Naive thymus-derived CD8-positive, alpha-beta T cell (primary cell): Measurements from ENCODE around the gene CDH16. TPM values are rescaled to one million over a fixed set of nuclear protein-coding genes. Genes with fewer than 3 reads are reported as not detected.

Experiments
- ATAC-seq, 2 donors: fragments of 150-1000 bp; cut with Tn5 transposase in 1 of 2; sonication (Bioruptor Pico), chemical (Tn5 transposase) in 1 of 2; 1 replicate in 1 of 2; 2 replicates in 1 of 2; pipeline ENCODE4 v1.10.0; 2021; ENCODE audit warnings: mild to moderate bottlenecking in 2 of 2, moderate library complexity in 2 of 2
- POLR2A ChIA-PET: fragments of 350-600 bp; sonication (Branson Sonifier 250); formaldehyde crosslinking; loops from one replicate; lab custom pipeline; 2021; ENCODE audit warnings: antibody characterized with exemption; lab: Charles Lee
- DNase-seq, 10 donors: peaks; one replicate each; pipeline versions ENCODE4 v3.0.0 to v3.0.0-alpha.2; 2020 to 2022
- H3K27ac Mint-ChIP-seq, 10 donors: one replicate each; pipeline ENCODE4 v1.8.0; 2020 to 2022; ENCODE audit warnings: mild to moderate bottlenecking in 10 of 10, mixed read lengths in 10 of 10, moderate library complexity in 4 of 10, inconsistent platforms in 1 of 10
- H3K27me3 Mint-ChIP-seq, 5 donors: one replicate each; pipeline ENCODE4 v1.8.0; 2021 to 2022; ENCODE audit warnings: mixed read lengths in 5 of 5
- H3K36me3 Mint-ChIP-seq, 3 donors: one replicate each; pipeline ENCODE4 v1.8.0; 2020 to 2022; ENCODE audit warnings: mixed read lengths in 3 of 3, mild to moderate bottlenecking in 2 of 3, inconsistent platforms in 1 of 3
- H3K4me1 Mint-ChIP-seq, 4 donors: one replicate each; pipeline ENCODE4 v1.8.0; 2021 to 2022; ENCODE audit warnings: mixed read lengths in 4 of 4
- H3K4me3 Mint-ChIP-seq, 10 donors: one replicate each; pipeline ENCODE4 v1.8.0; 2020 to 2022; ENCODE audit warnings: mild to moderate bottlenecking in 10 of 10, mixed read lengths in 10 of 10, moderate library complexity in 6 of 10, inconsistent platforms in 1 of 10
- H3K9me3 Mint-ChIP-seq, 9 donors: one replicate each; pipeline ENCODE4 v1.8.0; 2020 to 2022; ENCODE audit warnings: mixed read lengths in 9 of 9, mild to moderate bottlenecking in 3 of 9, inconsistent platforms in 1 of 9, moderate library complexity in 1 of 9
- polyA plus RNA-seq, 3 donors: library from polyadenylated mRNA; unstranded; fragments of 300-500 nt; fragmentation: Illumina TruSeq; gene quantifications; one replicate each; pipeline ENCODE4 v1.2.3, GENCODE V29; 2021
- total RNA-seq, 8 experiments: library from RNA in 2 of 8; stranded (reverse) in 2 of 8; gene quantifications; one replicate each; pipeline ENCODE4 v1.2.3 and lab custom pipeline; 2021 to 2026

CDH16 gene
- total and polyA plus RNA-seq, 5 experiments from 2014 or later, result not detected

DNA sequence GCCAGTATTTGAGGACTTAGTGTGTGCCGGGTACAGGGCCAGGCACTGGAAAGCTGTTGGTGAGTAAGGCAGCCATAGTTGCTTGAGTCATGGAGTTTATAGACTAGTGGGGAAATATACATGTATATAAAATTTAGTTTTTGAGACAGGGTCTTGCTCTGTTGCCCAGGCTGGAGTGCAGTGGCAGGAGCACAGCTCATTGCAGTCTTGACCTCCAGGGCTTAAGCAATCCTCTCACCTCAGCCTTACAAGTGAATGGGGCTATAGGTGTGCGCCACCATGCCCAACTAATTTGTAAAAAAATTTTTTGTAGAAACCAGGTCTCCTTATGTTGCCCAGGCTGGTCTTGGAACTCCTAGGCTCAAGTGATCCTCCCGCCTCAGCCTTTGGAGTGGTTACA, 36.0 kb downstream of the CDH16 start:
- Mint-ChIP-seq H3K4me1 (peaks cover 20 to 36% (median 31%) of the 10 kb centered on the region in 4 donors), H3K27ac (no peak overlapping the region), H3K27me3 (no peaks in the 10 kb centered on the region), H3K9me3 (no peaks in the 10 kb centered on the region), H3K4me3 (peak overlapping the region in 3 of 10 donors; percentile 8 to 39 (median 28)), H3K36me3 (peaks cover 0 to 37% (median 2%) of the 10 kb centered on the region in 3 donors)
- POLR2A ChIA-PET, result interaction anchor here (0.8 kb wide), 1 partner anchor 10 kb away, joined by 5 read pairs; no protein-coding TSS in a partner anchor
- ATAC-seq (no peak), DNase-seq (no peak)

DNA sequence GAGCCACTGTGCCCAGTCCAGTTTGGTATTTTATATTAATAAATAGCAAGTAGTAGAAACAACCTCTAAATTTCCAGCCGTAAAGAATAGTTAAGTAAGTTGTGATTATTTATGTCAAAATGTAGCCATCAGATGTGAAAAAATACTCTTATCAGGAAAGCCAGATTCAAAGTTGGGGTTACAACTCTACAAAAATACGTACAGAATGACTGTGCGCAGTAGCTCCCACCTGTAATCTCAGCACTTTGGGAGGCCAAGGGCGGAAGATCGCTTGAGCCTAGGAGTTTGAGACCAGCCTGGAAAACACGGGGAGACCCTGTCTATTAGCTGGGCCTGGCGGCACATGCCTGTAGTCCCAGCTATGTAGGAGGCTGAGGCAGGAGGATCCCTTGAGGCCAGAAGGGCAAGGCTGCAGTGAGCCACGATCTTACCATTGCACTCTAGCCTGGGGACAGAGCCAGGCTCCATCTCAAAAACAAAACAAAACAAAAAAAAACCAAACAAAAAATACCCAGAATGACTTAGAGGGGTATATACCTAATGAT, 36.6 kb downstream of the CDH16 start:
- H3K9me3 Mint-ChIP-seq, result no peaks in the 10 kb centered on the region
- ATAC-seq (no peak), DNase-seq (no peak)
- H3K36me3 Mint-ChIP-seq, result peaks cover 0 to 32% (median 2%) of the 10 kb centered on the region in 3 donors
- POLR2A ChIA-PET, result interaction anchor here (0.6 to 2.1 kb wide), 3 partner anchors 9 to 689 kb away, joined by 3 to 8 read pairs (median 5); no protein-coding TSS in a partner anchor
- H3K27me3 Mint-ChIP-seq, result no peaks in the 10 kb centered on the region
- H3K27ac Mint-ChIP-seq, result no peak overlapping the region
- H3K4me3 Mint-ChIP-seq, result peak overlapping the region in 7 of 10 donors; percentile 39 to 86 (median 59)
- peaks cover 20 to 35% (median 31%) of the 10 kb centered on the region in 4 donors for H3K4me1 Mint-ChIP-seq

DNA sequence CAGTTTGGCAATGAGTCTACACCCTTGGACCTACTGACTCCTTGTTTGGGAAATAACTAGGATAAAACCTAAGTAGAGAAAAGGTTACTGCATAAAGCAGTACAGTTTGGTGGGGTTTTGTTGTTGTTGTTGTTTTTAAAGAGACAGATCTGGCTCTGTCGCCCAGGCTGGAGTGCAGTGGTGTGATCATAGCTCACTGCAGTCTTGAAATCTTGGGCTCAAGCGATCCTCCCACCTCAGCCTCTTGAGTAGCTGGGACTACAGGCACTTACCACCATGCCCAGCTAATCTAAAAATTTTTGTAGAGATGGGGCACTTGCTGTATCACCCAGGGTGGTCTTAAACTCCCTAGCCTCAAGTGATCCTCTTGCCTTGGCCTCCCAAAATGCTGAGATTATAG, 37.1 kb downstream of the CDH16 start:
- no peaks in the 10 kb centered on the region for H3K27me3 Mint-ChIP-seq
- H3K27ac Mint-ChIP-seq, result peak overlapping the region in 4 of 10 donors; percentile 6 to 45 (median 35)
- DNase-seq, result no peak
- POLR2A ChIA-PET, result interaction anchor here (0.6 to 2.3 kb wide), 3 partner anchors 10 to 51 kb away, joined by 6 to 16 read pairs (median 8); partner anchors contain the start of gene NAE1
- ATAC-seq, result no peak
- no peaks in the 10 kb centered on the region for H3K9me3 Mint-ChIP-seq
- H3K4me3 Mint-ChIP-seq, result peak overlapping the region; percentile 22 to 86 (median 63)
- H3K36me3 Mint-ChIP-seq, result peaks cover 0 to 28% (median 2%) of the 10 kb centered on the region in 3 donors
- peaks cover 20 to 35% (median 30%) of the 10 kb centered on the region in 4 donors for H3K4me1 Mint-ChIP-seq

DNA sequence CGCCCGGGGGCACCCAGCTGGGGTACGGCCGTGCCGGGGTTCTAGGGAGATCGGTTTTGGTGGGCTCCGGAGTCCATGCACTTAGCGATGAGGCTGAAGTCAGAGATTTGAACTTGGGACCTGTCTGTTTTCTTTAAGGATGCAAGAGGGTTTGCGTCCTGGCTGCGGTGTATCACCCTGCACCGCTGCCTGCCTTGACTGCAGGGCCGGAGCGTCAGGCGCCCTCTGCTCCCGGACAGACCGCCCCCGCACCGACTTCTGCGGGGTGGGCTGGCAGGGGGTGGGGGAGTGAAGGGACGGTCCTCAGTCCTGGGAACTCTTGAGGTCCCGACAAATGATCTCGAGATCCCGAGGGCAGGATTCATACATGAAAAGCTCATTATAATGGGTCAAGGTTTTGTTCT, 37.7 kb downstream of the CDH16 start:
- Mint-ChIP-seq H3K4me1 (peaks cover 20 to 35% (median 29%) of the 10 kb centered on the region in 4 donors), H3K4me3 (peak overlapping the region; percentile 72 to 99 (median 98)), H3K9me3 (no peaks in the 10 kb centered on the region), H3K27me3 (no peaks in the 10 kb centered on the region), H3K27ac (peak overlapping the region in 6 of 10 donors; percentile 11 to 97 (median 30)), H3K36me3 (peaks cover 0 to 22% (median 2%) of the 10 kb centered on the region in 3 donors)
- ATAC-seq (peak in 1 of 2 donors; percentile 5), DNase-seq (no peak)
- POLR2A ChIA-PET, result interaction anchor here (0.6 to 2.3 kb wide), 7 partner anchors 8 to 512 kb away, joined by 3 to 16 read pairs (median 4); partner anchors contain the start of gene NAE1

DNA sequence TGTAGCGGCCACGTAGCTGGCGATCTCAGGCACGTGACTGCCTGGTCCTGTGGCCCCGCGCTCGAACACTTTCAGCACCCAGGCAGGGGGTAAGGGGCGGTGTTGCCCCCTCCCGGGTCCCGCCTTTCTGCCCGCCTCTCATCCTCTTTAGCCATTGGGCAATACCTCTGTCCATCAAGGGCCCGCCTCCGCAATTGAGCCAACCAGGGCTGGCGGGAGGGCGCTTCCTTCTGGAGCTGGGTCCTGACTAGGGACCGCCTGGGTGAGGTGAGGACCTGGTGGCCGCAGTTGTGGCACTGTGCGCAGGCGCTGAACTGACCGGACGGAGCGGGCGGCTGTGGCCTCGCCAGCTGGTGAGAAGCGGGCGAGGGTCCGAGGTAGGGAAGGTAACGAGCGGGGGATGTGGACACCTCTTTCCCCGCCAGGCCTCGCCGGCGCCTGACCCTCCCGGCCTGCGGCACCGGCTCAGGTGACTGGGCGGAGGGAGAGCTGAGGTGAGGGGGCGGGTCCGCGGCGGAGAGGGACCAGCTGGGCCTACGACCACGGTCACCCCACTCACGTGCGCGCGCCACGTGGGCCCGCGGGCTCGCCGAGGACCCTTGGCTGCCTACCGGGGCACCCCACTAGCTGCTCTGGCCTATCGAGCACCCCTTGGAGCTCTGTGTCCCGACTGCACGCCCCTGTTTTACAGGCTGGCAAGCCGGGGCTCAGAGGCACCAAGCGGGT, 38.2 kb downstream of the CDH16 start, which contains the start of gene PDP2:
Gene PDP2 (plus strand): TSS at position 228 of the 726 bp plus-strand sequence. CDS start 3,770 bp downstream, outside the sequence.
- peaks cover 0 to 16% (median 2%) of the 10 kb centered on the region in 3 donors for H3K36me3 Mint-ChIP-seq
- H3K4me3 Mint-ChIP-seq, result peak within 1 kb of the TSS; percentile 86 to 100 (median 99)
- peaks cover 16 to 35% (median 26%) of the 10 kb centered on the region in 4 donors for H3K4me1 Mint-ChIP-seq
- DNase-seq (peak; percentile 73 to 96 (median 88)), ATAC-seq (peak; percentile 98)
- H3K9me3 Mint-ChIP-seq, result no peaks in the 10 kb centered on the region
- H3K27me3 Mint-ChIP-seq, result no peaks in the 10 kb centered on the region
- POLR2A ChIA-PET, result interaction anchor here (0.6 to 2.3 kb wide), 6 partner anchors 9 to 512 kb away, joined by 3 to 16 read pairs (median 4); partner anchors contain the start of gene NAE1
- peak within 1 kb of the TSS; percentile 78 to 97 (median 92) for H3K27ac Mint-ChIP-seq

DNA sequence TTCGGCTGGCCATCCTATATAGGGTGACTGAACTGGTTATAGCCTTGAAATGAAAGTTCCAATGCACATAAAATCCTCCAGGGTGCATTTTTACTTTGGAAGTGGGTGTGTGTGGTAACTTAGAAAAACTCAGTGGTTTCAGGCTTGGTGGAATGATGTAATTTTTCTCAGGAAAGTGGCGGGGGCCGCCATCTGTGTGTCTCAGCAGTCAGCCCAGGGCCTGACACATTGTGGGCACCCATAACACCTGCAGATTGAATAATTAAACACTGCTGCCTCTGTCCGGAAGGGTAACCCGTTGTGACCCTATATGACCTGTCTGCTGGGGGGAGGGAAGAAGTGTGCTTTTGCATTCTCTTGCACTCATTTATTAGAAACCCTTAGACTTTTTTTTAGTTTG, 40.6 kb downstream of the CDH16 start:
- no peaks in the 10 kb centered on the region for H3K9me3 Mint-ChIP-seq
- peaks cover 17 to 47% (median 34%) of the 10 kb centered on the region in 4 donors for H3K4me1 Mint-ChIP-seq
- no peaks in the 10 kb centered on the region for H3K36me3 Mint-ChIP-seq
- H3K27me3 Mint-ChIP-seq, result no peaks in the 10 kb centered on the region
- peak overlapping the region in 7 of 10 donors; percentile 25 to 69 (median 63) for H3K4me3 Mint-ChIP-seq
- POLR2A ChIA-PET, result no interaction called here
- H3K27ac Mint-ChIP-seq, result peak overlapping the region in 4 of 10 donors; percentile 5 to 44 (median 28)
- no peak for DNase-seq
- ATAC-seq, result no peak

DNA sequence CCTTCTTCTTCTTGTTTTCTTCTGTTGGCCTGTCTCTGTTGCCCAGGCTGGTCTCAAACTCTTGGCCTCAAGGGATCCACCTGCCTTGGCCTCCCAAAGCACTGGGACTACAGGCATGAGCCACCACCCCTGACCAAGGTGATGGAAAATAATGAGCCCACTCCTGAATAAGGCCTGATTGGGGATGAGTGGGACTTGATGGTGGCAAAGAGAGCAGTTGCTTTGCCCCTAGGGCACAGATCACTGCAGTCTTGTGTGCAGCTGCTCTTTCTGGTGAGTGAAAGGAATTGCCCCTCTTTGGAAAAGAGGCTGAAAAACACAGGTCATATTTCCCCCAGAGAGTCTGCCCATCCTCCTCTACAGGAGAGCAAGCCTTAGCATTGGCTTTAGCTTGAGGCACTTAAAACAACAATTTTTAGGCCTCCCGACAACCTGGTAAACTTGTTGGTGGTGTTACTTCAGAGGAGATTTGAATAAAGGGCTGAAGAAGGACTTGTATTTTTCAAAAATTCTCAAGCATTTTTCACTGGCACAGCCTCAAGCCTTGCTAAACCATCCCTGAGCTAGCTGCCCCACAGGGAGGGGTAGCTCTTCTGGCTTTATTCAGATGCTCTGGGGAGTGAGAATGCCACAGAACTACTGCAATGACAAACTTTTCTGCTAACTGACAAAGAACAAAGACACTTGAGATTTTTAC, 44.5 kb downstream of the CDH16 start:
- H3K36me3 Mint-ChIP-seq, result no peaks in the 10 kb centered on the region

DNA sequence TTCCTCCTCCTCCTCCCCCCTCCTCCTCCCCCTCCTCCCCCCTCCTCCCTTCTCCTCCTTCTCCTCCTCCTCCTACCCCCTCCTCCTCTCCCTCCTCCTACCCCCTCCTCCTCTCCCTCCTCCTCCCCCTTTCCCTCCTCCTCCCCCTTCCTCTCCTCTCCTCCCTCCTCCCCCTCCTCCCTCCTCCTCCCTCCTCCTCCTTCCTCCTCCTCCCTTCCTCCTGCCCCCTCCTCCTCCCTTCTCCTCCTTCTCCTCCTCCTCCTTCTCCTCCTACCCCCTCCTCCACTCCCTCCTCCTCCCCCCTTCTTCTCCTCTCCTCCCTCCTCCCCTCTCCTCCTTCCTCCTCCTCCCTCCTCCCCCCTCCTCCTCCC, 45.0 kb downstream of the CDH16 start:
- Mint-ChIP-seq H3K27me3 (no peaks in the 10 kb centered on the region), H3K4me3 (peak overlapping the region in 3 of 10 donors; percentile 85 to 89 (median 88)), H3K36me3 (no peaks in the 10 kb centered on the region), H3K4me1 (peaks cover 9 to 34% (median 20%) of the 10 kb centered on the region in 4 donors), H3K27ac (peak overlapping the region in 3 of 10 donors; percentile 63 to 93 (median 84)), H3K9me3 (no peaks in the 10 kb centered on the region)
- ATAC-seq (no peak), DNase-seq (peak in 1 of 10 donors; percentile 35)
- POLR2A ChIA-PET, result interaction anchor here (1.0 to 1.3 kb wide), 3 partner anchors 43 to 321 kb away, joined by 3 to 5 read pairs (median 4); partner anchors contain the start of genes CKLF, DYNC1LI2 and NAE1

More for the DNA sequence above, 44.5 kb downstream of the CDH16 start:
- DNase-seq (peak in 1 of 10 donors; percentile 24), ATAC-seq (no peak)
- peaks cover 9 to 35% (median 20%) of the 10 kb centered on the region in 4 donors for H3K4me1 Mint-ChIP-seq
- H3K4me3 Mint-ChIP-seq, result peak overlapping the region in 9 of 10 donors; percentile 18 to 76 (median 57)
- no peaks in the 10 kb centered on the region for H3K9me3 Mint-ChIP-seq
- no peaks in the 10 kb centered on the region for H3K27me3 Mint-ChIP-seq
- peak overlapping the region in 7 of 10 donors; percentile 15 to 88 (median 74) for H3K27ac Mint-ChIP-seq
- POLR2A ChIA-PET, result interaction anchor here (0.6 to 0.7 kb wide), 3 partner anchors 12 to 805 kb away, joined by 3 to 4 read pairs (median 4); no protein-coding TSS in a partner anchor

DNA sequence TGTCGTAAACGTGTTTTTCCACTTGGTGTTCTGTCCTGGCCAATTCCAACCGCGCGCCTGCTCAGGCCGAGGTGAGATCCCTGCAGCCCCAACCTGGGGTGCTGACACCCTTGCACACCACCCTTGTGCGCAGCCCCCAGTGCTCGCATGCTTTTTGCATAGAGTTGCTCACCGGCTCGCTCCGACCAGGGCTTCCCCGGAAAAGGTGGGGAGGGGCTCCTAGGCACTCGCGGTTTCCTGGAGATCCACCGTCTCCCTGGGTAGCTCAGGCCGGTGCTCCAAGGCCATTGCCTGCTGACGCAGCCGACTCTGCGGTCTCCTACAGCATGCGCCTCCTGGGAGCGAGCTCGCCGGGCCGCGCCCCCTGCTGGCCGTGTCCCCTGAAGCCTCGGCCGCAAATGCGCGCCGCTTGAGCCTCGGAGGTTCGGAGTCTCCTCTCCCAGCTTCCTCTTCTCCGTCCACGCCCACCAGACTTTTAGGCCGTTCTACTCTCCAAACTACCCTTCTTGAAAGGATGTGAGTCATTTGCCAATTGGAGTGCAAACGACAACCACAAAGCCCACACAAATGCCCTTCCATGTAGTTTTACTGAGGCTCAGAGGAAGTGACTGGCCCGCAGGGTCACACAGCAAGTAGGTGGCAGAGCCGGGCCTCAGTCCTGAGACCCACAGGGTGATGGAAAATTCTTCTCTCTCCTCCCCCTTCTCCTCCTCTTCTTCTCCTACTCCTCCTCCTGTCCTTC, 45.6 kb downstream of the CDH16 start:
- peak overlapping the region; percentile 74 to 89 (median 86) for H3K4me3 Mint-ChIP-seq
- H3K4me1 Mint-ChIP-seq, result peaks cover 9 to 28% (median 17%) of the 10 kb centered on the region in 4 donors
- H3K27ac Mint-ChIP-seq, result peak overlapping the region; percentile 22 to 93 (median 67)
- no peaks in the 10 kb centered on the region for H3K36me3 Mint-ChIP-seq
- H3K27me3 Mint-ChIP-seq, result no peaks in the 10 kb centered on the region
- H3K9me3 Mint-ChIP-seq, result no peaks in the 10 kb centered on the region
- peak; percentile 91 to 94 for ATAC-seq
- POLR2A ChIA-PET, result interaction anchor here (0.8 to 1.3 kb wide), 4 partner anchors 9 to 321 kb away, joined by 3 to 5 read pairs (median 4); partner anchors contain the start of genes CKLF, DYNC1LI2 and NAE1
- DNase-seq, result peak; percentile 65 to 89 (median 78)

DNA sequence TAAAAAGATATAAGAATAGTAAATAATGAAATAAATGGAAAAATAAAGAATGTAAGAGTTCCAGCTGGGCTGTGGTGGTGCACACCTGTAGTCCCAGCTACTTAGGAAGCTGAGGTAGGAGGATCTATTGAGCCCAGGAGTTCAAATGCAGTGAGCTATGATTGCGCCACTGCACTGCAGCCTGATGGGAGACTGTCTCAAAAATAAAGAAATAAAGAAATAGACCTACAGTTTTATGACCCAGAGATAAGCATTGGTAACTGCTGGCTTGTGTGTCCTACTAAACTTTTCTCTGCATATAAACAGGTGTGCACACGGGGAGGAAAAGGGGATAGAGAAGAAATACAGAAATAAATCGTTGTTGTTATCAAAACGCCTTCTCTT, 46.1 kb downstream of the CDH16 start:
- ATAC-seq, result no peak
- peak overlapping the region in 6 of 10 donors; percentile 22 to 93 (median 67) for H3K27ac Mint-ChIP-seq
- POLR2A ChIA-PET, result interaction anchor here (0.8 to 1.3 kb wide), 4 partner anchors 10 to 320 kb away, joined by 3 to 5 read pairs (median 4); partner anchors contain the start of genes CKLF, DYNC1LI2 and NAE1
- peaks cover 0 to 1% (median 0%) of the 10 kb centered on the region in 5 donors for H3K27me3 Mint-ChIP-seq
- DNase-seq, result no peak
- H3K4me1 Mint-ChIP-seq, result peaks cover 11 to 29% (median 19%) of the 10 kb centered on the region in 4 donors
- H3K9me3 Mint-ChIP-seq, result no peaks in the 10 kb centered on the region
- peak overlapping the region; percentile 74 to 89 (median 86) for H3K4me3 Mint-ChIP-seq
- H3K36me3 Mint-ChIP-seq, result no peaks in the 10 kb centered on the region

DNA sequence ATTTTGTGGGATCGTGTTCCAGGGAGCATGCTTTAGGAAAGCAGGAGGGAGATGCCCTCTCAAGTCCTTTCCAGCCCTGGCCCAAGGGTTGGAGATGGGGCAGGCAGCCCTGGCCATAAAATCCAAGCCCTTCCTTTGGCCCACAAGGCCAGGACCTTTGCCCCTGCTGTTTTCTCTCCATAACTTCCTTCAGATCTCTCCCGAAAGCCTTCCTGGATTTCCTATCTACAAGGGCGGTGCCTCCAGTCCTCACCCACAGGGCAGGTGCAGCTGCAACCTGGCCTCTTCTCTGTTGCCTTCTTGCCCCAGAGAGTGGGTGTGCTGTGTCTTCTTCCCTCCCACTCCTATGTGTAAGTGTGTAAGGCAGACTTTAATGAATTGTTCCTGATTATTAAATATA, 46.8 kb downstream of the CDH16 start:
- POLR2A ChIA-PET, result interaction anchor here (0.7 to 1.2 kb wide), 2 partner anchors 10 to 1415 kb away, joined by 3 to 6 read pairs; no protein-coding TSS in a partner anchor
- H3K4me1 Mint-ChIP-seq, result peaks cover 11 to 29% (median 19%) of the 10 kb centered on the region in 4 donors
- no peak overlapping the region for H3K27ac Mint-ChIP-seq
- no peak for ATAC-seq
- H3K27me3 Mint-ChIP-seq, result peaks cover 0 to 1% (median 0%) of the 10 kb centered on the region in 5 donors
- peak in 1 of 10 donors; percentile 22 for DNase-seq
- H3K9me3 Mint-ChIP-seq, result no peaks in the 10 kb centered on the region
- no peaks in the 10 kb centered on the region for H3K36me3 Mint-ChIP-seq
- peak overlapping the region in 2 of 10 donors; percentile 40 to 85 for H3K4me3 Mint-ChIP-seq
